Calu3 (cell line): ENCODE measurements around the gene MRPS26. TPM values are rescaled to one million over a fixed set of nuclear protein-coding genes. Genes with fewer than 3 reads are reported as not detected.
"Not testable (repeated sequence)": the region's sequence is repeated elsewhere in the genome, so short reads cannot be mapped to it uniquely, and the experiment has no call there.

ENCODE experiments used
- BruUV-seq: library from RNA; stranded (reverse); fragments of 400-500 nt; replicated peaks from 2 replicates; lab custom pipeline; 2021; lab: Mats Ljungman, UMichigan
- CTCF ChIA-PET: fragments of 300-600 bp; sonication (Branson Sonifier 250); formaldehyde crosslinking; loops from one replicate; lab custom pipeline; 2022; ENCODE audit warnings: antibody characterized with exemption; lab: Charles Lee
- DNase-seq: peaks from one replicate; pipeline ENCODE4 v3.0.0; 2022
- H3K27ac Mint-ChIP-seq: one replicate; pipeline ENCODE4 v1.8.0; 2022; ENCODE audit warnings: mixed read lengths; ENCODE audit not compliant: unreplicated experiment
- H3K27me3 Mint-ChIP-seq: one replicate; pipeline ENCODE4 v1.8.0; 2022; ENCODE audit warnings: mixed read lengths; ENCODE audit not compliant: unreplicated experiment
- H3K36me3 Mint-ChIP-seq: one replicate; pipeline ENCODE4 v1.8.0; 2022; ENCODE audit warnings: mild to moderate bottlenecking, moderate library complexity, mixed read lengths; ENCODE audit not compliant: insufficient read depth, unreplicated experiment
- H3K4me1 Mint-ChIP-seq: one replicate; pipeline ENCODE4 v1.8.0; 2022; ENCODE audit warnings: mild to moderate bottlenecking, low read depth, mixed read lengths; ENCODE audit not compliant: unreplicated experiment
- H3K4me3 Mint-ChIP-seq: one replicate; pipeline ENCODE4 v1.8.0; 2022; ENCODE audit warnings: mild to moderate bottlenecking, low read depth, moderate library complexity, mixed read lengths; ENCODE audit not compliant: unreplicated experiment
- H3K9me3 Mint-ChIP-seq: one replicate; pipeline ENCODE4 v1.8.0; 2022; ENCODE audit warnings: low read depth, mixed read lengths; ENCODE audit not compliant: unreplicated experiment
- intact Hi-C: fragments of 100-400 bp; cut with micrococcal nuclease; formaldehyde crosslinking; loops from one replicate; pipeline ENCODE4 v1.10.0; 2022; ENCODE audit not compliant: unreplicated experiment
- total RNA-seq: library from RNA; stranded (reverse); gene quantifications from 2 replicates; pipeline ENCODE4 v1.2.3, GENCODE V29; 2022
- TF ChIP-seq, protein P1 (sequence below): fragments of 200-600 bp; IDR thresholded peaks from one replicate; pipeline ENCODE4 v1.8.0; 2022; ENCODE audit warnings: antibody characterized with exemption; ENCODE audit not compliant: unreplicated experiment

MRPS26 gene
- total RNA-seq, 1 experiment from 2014 or later = 30.7 TPM

DNA sequence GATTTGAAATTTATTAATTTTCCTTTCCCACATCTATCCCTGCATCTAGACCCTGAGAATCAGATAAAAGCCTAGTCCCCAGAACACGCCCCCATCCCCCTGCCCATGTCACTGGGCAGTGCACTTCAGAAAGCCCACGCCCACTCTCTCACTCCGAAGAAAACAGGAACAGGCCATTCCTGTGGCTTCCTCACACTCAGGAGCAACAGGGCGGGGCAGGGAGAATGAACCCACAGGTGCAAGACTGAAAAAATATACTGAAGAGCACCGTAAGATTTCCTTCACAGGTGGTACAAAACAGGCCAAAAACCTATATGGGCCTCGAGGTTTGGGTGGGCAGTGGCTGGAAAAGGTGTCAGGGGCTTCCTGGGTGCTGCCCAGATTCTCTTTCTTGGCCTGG is 29.0 kb downstream of the MRPS26 start:
- Mint-ChIP-seq H3K4me3 (no peak overlapping the region), H3K36me3 (no peaks in the 10 kb centered on the region), H3K4me1 (peaks cover 7% of the 10 kb centered on the region), H3K27ac (no peak overlapping the region), H3K27me3 (peaks cover 12% of the 10 kb centered on the region), H3K9me3 (no peaks in the 10 kb centered on the region)
- TF ChIP-seq, protein P1, sequence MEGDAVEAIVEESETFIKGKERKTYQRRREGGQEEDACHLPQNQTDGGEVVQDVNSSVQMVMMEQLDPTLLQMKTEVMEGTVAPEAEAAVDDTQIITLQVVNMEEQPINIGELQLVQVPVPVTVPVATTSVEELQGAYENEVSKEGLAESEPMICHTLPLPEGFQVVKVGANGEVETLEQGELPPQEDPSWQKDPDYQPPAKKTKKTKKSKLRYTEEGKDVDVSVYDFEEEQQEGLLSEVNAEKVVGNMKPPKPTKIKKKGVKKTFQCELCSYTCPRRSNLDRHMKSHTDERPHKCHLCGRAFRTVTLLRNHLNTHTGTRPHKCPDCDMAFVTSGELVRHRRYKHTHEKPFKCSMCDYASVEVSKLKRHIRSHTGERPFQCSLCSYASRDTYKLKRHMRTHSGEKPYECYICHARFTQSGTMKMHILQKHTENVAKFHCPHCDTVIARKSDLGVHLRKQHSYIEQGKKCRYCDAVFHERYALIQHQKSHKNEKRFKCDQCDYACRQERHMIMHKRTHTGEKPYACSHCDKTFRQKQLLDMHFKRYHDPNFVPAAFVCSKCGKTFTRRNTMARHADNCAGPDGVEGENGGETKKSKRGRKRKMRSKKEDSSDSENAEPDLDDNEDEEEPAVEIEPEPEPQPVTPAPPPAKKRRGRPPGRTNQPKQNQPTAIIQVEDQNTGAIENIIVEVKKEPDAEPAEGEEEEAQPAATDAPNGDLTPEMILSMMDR = no peak
- DNase-seq = no peak
- intact Hi-C loops = no loop called here
- CTCF ChIA-PET = no interaction called here
- BruUV-seq = no TSS peak

DNA sequence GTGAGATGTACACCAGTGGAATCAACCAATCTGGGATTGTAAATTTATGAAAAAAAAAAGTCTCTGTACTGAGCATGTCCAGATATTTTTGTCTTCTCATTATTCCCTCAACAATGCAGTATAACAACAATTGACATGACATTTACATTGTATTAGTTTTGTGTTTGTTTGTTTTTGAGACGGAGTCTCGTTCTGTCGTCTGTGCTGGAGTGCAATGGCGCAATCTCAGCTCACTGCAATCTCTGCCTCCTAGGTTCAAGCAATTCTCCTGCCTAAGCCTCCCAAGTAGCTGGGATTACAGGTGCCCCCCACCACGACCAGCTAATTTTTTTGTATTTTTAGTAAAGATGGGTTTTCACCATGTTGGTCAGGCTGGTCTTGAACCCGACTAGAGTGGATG is 29.5 kb downstream of the MRPS26 start:
- H3K9me3 Mint-ChIP-seq, BruUV-seq, H3K4me3 Mint-ChIP-seq, DNase-seq, CTCF ChIA-PET, intact Hi-C loops, H3K4me1 Mint-ChIP-seq, H3K36me3 Mint-ChIP-seq, H3K27ac Mint-ChIP-seq: not testable (repeated sequence)
- peaks cover 16% of the 10 kb centered on the region for H3K27me3 Mint-ChIP-seq

DNA sequence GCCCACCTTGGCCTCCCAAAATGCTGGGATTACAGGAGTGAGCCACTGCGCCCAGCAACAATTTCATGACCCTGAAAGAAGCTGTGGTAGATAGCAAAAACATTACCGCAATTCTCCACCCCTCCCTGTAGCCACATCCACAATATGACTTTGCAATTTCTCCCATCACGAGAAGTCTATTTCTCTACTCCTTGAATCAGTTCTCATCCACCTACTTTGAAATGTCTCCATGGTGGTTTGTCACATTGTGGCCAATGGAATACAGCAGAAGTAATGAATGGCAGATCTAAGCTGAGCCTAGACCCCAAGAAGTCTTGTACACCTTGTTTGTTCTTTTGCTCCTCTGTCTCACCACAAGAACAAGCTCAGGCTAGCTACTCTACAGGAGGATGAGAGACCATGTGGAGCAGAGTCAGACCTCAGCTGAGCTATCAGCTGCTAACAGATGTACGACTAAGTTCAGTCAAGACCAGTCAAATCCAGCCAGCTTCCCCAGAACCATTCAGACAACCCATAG is 31.8 kb downstream of the MRPS26 start:
- Mint-ChIP-seq H3K27me3 (peaks cover 28% of the 10 kb centered on the region), H3K4me3 (no peak overlapping the region), H3K27ac (no peak overlapping the region), H3K9me3 (no peaks in the 10 kb centered on the region), H3K4me1 (peaks cover 7% of the 10 kb centered on the region), H3K36me3 (no peaks in the 10 kb centered on the region)
- no peak for DNase-seq
- TF ChIP-seq, protein P1 = no peak
- no TSS peak for BruUV-seq
- CTCF ChIA-PET = no interaction called here
- intact Hi-C loops = no loop called here

DNA sequence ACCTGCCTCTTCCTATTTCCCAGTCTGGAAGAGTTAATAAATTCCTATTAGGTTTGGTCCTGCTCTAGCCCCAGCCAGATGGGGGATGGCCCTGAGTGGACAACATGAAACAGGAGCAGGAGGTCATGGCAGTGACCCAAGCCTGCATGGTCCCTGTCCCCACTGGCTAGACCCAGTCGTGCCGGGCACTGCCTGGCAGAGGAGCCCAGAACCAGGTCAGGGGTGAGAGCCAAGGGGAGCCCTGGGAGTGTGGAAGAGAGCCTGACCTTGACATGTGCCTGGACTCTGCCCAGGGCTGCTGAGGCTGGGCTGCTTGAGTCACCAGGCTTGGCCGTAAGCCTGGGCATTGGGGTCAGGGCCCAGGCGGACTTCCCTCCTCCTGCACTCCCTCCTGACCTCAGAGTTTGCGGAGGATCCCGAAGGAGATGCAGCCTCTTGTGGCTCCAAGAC is 35.1 kb downstream of the MRPS26 start:
- CTCF ChIA-PET = no interaction called here
- no peaks in the 10 kb centered on the region for H3K4me1 Mint-ChIP-seq
- DNase-seq = no peak
- no peak overlapping the region for H3K27ac Mint-ChIP-seq
- intact Hi-C loops = no loop called here
- H3K36me3 Mint-ChIP-seq = no peaks in the 10 kb centered on the region
- no TSS peak for BruUV-seq
- peaks cover 51% of the 10 kb centered on the region for H3K27me3 Mint-ChIP-seq
- no peaks in the 10 kb centered on the region for H3K9me3 Mint-ChIP-seq
- no peak overlapping the region for H3K4me3 Mint-ChIP-seq
- TF ChIP-seq, protein P1 = no peak

DNA sequence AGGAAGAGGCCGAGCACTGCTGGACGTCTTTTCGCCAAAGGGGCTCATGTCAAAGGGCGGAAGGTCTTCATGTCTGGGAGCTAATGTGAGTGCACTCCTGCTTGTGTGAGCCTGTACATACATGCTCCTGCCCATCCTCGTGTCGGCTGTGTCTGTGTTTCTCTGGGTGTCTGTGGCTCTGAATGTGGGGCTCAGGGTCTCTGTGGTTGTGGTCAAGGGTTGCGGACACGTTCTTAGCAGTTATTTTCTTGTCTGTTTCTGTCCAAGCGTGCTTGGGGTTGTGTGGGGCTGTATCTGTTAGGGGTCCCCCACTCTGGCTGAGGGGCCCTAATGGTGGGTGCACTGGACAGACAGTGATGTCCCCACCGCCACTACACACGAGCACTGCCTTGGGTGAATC is 35.8 kb downstream of the MRPS26 start:
- CTCF ChIA-PET = no interaction called here
- H3K27me3 Mint-ChIP-seq = peaks cover 51% of the 10 kb centered on the region
- no peaks in the 10 kb centered on the region for H3K9me3 Mint-ChIP-seq
- H3K4me3 Mint-ChIP-seq = no peak overlapping the region
- no TSS peak for BruUV-seq
- DNase-seq = no peak
- no peaks in the 10 kb centered on the region for H3K4me1 Mint-ChIP-seq
- no peak overlapping the region for H3K27ac Mint-ChIP-seq
- intact Hi-C loops = no loop called here
- H3K36me3 Mint-ChIP-seq = no peaks in the 10 kb centered on the region
- TF ChIP-seq, protein P1 = no peak
